NB4 (cell line): ENCODE measurements around the gene KIAA1671.

Source experiments
- POLR2A ChIP-seq: IDR thresholded peaks from 2 replicates; pipeline ENCODE4 v1.6.1; 2011; ENCODE audit warnings: mild to moderate bottlenecking; ENCODE audit not compliant: insufficient read length; ENCODE audit errors: extremely low read depth
- TF ChIP-seq, protein P1 (sequence below): IDR thresholded peaks from one replicate; pipeline ENCODE4 v1.5.1; 2012; ENCODE audit warnings: low read depth, low read length

DNA sequence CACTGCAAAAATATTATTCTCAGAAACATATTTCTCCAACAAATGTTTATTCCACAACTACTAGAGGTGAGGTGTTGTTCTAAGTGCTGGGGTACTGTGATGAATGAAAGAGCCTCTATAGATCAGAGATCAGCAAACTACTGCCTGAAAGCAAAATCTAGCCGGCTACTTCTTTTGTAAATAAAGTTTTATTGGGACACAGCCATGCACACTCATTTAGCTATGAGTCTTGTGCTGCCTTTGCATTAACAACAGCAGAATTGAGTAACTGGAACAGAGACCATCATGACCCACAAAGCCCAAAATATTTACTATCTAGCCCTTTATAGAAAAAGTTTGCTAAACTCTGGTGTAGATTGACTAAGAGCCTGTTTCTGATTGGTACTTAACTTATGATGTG is 210.0 kb downstream of the KIAA1671 start:
- TF ChIP-seq, protein P1, sequence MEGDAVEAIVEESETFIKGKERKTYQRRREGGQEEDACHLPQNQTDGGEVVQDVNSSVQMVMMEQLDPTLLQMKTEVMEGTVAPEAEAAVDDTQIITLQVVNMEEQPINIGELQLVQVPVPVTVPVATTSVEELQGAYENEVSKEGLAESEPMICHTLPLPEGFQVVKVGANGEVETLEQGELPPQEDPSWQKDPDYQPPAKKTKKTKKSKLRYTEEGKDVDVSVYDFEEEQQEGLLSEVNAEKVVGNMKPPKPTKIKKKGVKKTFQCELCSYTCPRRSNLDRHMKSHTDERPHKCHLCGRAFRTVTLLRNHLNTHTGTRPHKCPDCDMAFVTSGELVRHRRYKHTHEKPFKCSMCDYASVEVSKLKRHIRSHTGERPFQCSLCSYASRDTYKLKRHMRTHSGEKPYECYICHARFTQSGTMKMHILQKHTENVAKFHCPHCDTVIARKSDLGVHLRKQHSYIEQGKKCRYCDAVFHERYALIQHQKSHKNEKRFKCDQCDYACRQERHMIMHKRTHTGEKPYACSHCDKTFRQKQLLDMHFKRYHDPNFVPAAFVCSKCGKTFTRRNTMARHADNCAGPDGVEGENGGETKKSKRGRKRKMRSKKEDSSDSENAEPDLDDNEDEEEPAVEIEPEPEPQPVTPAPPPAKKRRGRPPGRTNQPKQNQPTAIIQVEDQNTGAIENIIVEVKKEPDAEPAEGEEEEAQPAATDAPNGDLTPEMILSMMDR, result no peak
- TF ChIP-seq POLR2A, result no peak
